ENCODE measurements around the gene CDHR2. TPM values are rescaled to one million over a fixed set of nuclear protein-coding genes. Genes with fewer than 3 reads are reported as not detected.

The CDHR2 gene
- total and polyA plus RNA-seq, 2 donors (not counting 3 experiments of a cell fraction or from before 2014, with no cell fraction given), result not detected

- H4K20me1 ChIP-seq (replicated peaks; ENCODE audit: control insufficient read depth, extremely low read depth, insufficient read depth, low read length), result no peaks in the 10 kb centered on the region
- dilution Hi-C loops (cut with MboI; ENCODE audit: extremely low pct_ligation_motif_present, low sequenced_read_pairs), result no loop called here
- POLR2A ChIA-PET, result no interaction called here
Measured at GRCh38 chr5:176631383-176632200, 82.5 kb downstream of the CDHR2 start.

More at GRCh38 chr5:176631383-176632200, 82.5 kb downstream of the CDHR2 start:
- TF ChIP-seq EZH2 (IDR thresholded peaks at IDR 0.05; ENCODE audit: borderline replicate concordance, low read depth, low read length, severe bottlenecking) (no peak), GATA2 (IDR thresholded peaks at IDR 0.05; ENCODE audit: insufficient read depth, insufficient read length, low read depth, low read length) (no peak), MAX (IDR thresholded peaks at IDR 0.05; ENCODE audit: insufficient read depth, insufficient read length) (no peak), FOS (IDR thresholded peaks at IDR 0.05; ENCODE audit: borderline replicate concordance, insufficient read depth, low read length) (no peak), CTCF (IDR thresholded peaks at IDR 0.05; ENCODE audit: extremely low read depth in 1 of 2, insufficient read depth in 1 of 2, low read depth in 1 of 2, low read length in 2 of 2) (no peak), POLR2AphosphoS5 (IDR thresholded peaks at IDR 0.05; ENCODE audit: insufficient read depth, low read depth, low read length) (no peak), POLR2A (IDR thresholded peaks at IDR 0.05; ENCODE audit: low read depth, low read length) (no peak), JUN (IDR thresholded peaks at IDR 0.05; ENCODE audit: borderline replicate concordance, insufficient read depth, insufficient read length, low read depth) (no peak), MYC (IDR thresholded peaks at IDR 0.05; ENCODE audit: low read depth, low read length) (no peak)
- H3K4me1 ChIP-seq (ENCODE audit: control insufficient read depth, extremely low read depth, insufficient read depth, low read length), result no peaks in the 10 kb centered on the region
- H3K4me2 ChIP-seq (ENCODE audit: insufficient read depth, low read length), result no peak overlapping the region
- no peaks in the 10 kb centered on the region for H3K9me3 ChIP-seq (replicated peaks; ENCODE audit: control insufficient read depth, insufficient read depth, low read length)
- H3K36me3 ChIP-seq (ENCODE audit: control insufficient read depth in 2 of 2, extremely low read depth in 1 of 2, insufficient read depth in 2 of 2, low read length in 2 of 2), result no peaks in the 10 kb centered on the region
- intact Hi-C loops (cut with micrococcal nuclease), result no loop called here
- H3K27ac ChIP-seq (ENCODE audit: insufficient read depth, low read depth, low read length), result no peak overlapping the region
- H2AFZ ChIP-seq (ENCODE audit: low read depth, low read length), result no peak overlapping the region
- no peak overlapping the region for H3K4me3 ChIP-seq (replicated peaks in 1 of 3; ENCODE audit: insufficient read depth in 1 of 3, low read depth in 1 of 3, low read length in 3 of 3)
- H3K79me2 ChIP-seq (ENCODE audit: control insufficient read depth, insufficient read depth, low read length), result no peaks in the 10 kb centered on the region
- peaks cover 54 to 62% of the 10 kb centered on the region in 2 experiments for H3K27me3 ChIP-seq (ENCODE audit: control insufficient read depth in 2 of 2, insufficient read depth in 2 of 2, low read length in 2 of 2)
- CTCF ChIA-PET, result interaction anchor here (1.9 to 2.9 kb wide), 4 partner anchors 10 to 58 kb away, joined by 8 to 14 read pairs (median 10); no protein-coding TSS in a partner anchor
- no peak overlapping the region for H3K9ac ChIP-seq (replicated peaks; ENCODE audit: extremely low read depth, insufficient read depth, low read length)
- no peak for DNase-seq (ENCODE audit: low read depth, low spot score)
- no TSS peak for BruUV-seq (replicated peaks)
- FAIRE-seq, result no peak
- no peaks in the 10 kb centered on the region for H3K9me1 ChIP-seq (replicated peaks; ENCODE audit: control insufficient read depth, extremely low read depth, insufficient read depth, low read length)

All from endothelial cell of umbilical vein (primary cell).